Kidney (tissue), 14 donors: Measurements from ENCODE around the gene TULP4. TPM values are rescaled to one million over a fixed set of nuclear protein-coding genes. Genes with fewer than 3 reads are reported as not detected.

Experiments used
- DNase-seq, 5 donors: peaks; one replicate each; pipeline ENCODE4 v3.0.0-alpha.2; 2013 to 2020
- FAIRE-seq: peaks from 2 replicates; lab custom pipeline; 2012; peaks lifted over from hg19 to GRCh38; lab: Jason Lieb, UNC
- H3K27ac ChIP-seq, 2 donors: one replicate each; pipeline ENCODE4 v1.7.0; 2013; ENCODE audit warnings: low read depth in 2 of 2, low read length in 2 of 2, inconsistent platforms in 1 of 2
- H3K27me3 ChIP-seq: one replicate; pipeline ENCODE4 v1.7.1; 2013; ENCODE audit warnings: low read length, inconsistent platforms; ENCODE audit not compliant: control insufficient read depth, insufficient read depth
- H3K36me3 ChIP-seq, 3 donors: one replicate each; pipeline versions ENCODE4 v1.7.0 to v1.7.1; 2013; ENCODE audit warnings: low read length in 3 of 3, control low read depth in 1 of 3, inconsistent platforms in 1 of 3; ENCODE audit not compliant: insufficient read depth in 3 of 3, control insufficient read depth in 2 of 3
- H3K4me1 ChIP-seq, 3 donors: one replicate each; pipeline versions ENCODE4 v1.7.0 to v1.7.1; 2013; ENCODE audit warnings: low read length in 3 of 3, inconsistent platforms in 1 of 3, low read depth in 1 of 3; ENCODE audit not compliant: control insufficient read depth in 2 of 3, insufficient read depth in 2 of 3
- H3K4me3 ChIP-seq, 3 donors: one replicate each; pipeline versions ENCODE4 v1.7.0 to v1.8.1; 2013; ENCODE audit warnings: low read length in 3 of 3, control low read depth in 1 of 3, inconsistent platforms in 1 of 3
- H3K9ac ChIP-seq, 3 donors: one replicate each; pipeline versions ENCODE4 v1.7.0 to v1.7.1; 2013; ENCODE audit warnings: low read length in 3 of 3, control low read depth in 1 of 3, inconsistent platforms in 1 of 3
- H3K9me3 ChIP-seq, 3 donors: one replicate each; pipeline versions ENCODE4 v1.7.0 to v1.7.1; 2013; ENCODE audit warnings: low read length in 3 of 3, control low read depth in 1 of 3, inconsistent platforms in 1 of 3; ENCODE audit not compliant: control insufficient read depth in 2 of 3, insufficient read depth in 1 of 3
- CTCF ChIP-seq: IDR thresholded peaks from 3 replicates; pipeline ENCODE4 v1.5.1; 2012; ENCODE audit warnings: mild to moderate bottlenecking, moderate library complexity, borderline replicate concordance; ENCODE audit not compliant: insufficient read depth; ENCODE audit errors: extremely low read depth
- intact Hi-C: fragments of 100-400 bp; cut with DNase I; formaldehyde crosslinking; loops from one replicate; pipeline ENCODE4 v1.11.1; 2022
- polyA plus RNA-seq: library from polyadenylated mRNA; stranded (reverse); fragments of 350-450 nt; fragmentation: Illumina TruSeq; extraction: RNeasy Lipid Tissue Mini Kit (QIAGEN cat#74804); gene quantifications from one replicate; pipeline ENCODE4 v1.2.3, GENCODE V29; 2014; ENCODE audit warnings: low read depth, low replicate concordance; ENCODE audit not compliant: insufficient read depth
- total RNA-seq: library from RNA; stranded (reverse); fragmentation: NEBNext Ultra II Directional; extraction: Animal tissue kit (Norgen Biotek cat#: 25700); gene quantifications from one replicate; pipeline ENCODE4 v1.2.1, GENCODE V29; 2021
- donor health status: control.
- donor health status: control.
- donor health status: control.
- donor health status: control.
- donor health status: control.
- donor health status: DM: yes; HTN: yes; CAD: no.
- donor health status: Normal renal cell carcinoma (clear cell type).

TULP4 gene
- total and polyA plus RNA-seq, 2 donors from 2014 or later, result 3.3 to 114 TPM

DNA sequence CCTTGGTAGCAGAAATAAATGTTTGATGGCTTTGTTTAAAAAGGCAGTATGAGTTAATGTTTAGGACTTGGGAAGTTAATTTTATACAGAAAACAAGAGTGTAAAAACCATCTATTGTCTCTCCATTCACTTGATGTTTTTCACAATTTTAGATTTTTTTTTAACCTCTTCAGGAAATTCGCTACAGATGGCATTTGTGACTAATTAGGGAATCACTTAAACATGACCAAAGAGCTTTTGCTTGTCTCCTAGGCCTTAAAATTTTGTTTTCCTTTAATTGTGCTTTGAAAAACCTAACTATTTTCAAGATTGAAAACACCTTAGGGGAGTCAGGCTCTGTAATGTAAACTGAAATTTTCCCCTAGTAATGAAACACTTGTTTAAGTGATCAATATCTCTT, 17.3 kb downstream of the TULP4 start:
- peak in 1 of 5 donors; percentile 3 for DNase-seq
- Histone ChIP-seq H3K9ac (no peak overlapping the region), H3K9me3 (peaks cover 0 to 5% (median 1%) of the 10 kb centered on the region in 3 donors), H3K27me3 (no peaks in the 10 kb centered on the region), H3K27ac (no peak overlapping the region), H3K4me1 (peaks cover 0 to 12% (median 8%) of the 10 kb centered on the region in 3 donors), H3K36me3 (no peaks in the 10 kb centered on the region), H3K4me3 (no peak overlapping the region)
- intact Hi-C loops, result no loop called here
- TF ChIP-seq CTCF, result no peak
- peak; percentile 62 for FAIRE-seq

DNA sequence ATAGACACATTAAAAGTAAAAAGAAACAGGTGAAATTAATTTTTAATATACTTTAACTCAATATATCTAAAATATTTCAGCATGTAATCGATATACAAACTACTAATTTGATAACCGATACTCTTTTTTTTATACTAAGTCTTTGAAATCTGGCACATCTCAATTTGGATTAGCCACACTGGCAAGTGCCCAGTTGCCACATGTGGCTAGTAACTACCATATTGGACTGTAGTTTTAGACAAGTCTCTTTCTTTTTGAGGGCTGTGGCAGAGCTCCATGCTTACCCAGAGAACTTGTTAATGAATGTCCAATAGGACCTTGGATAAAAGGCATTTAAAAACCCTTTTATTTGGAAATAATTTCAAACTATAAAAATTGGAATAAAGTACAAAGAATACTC, 17.8 kb downstream of the TULP4 start:
- no peaks in the 10 kb centered on the region for H3K27me3 ChIP-seq
- H3K4me1 ChIP-seq, result peaks cover 0 to 12% (median 7%) of the 10 kb centered on the region in 3 donors
- H3K4me3 ChIP-seq, result no peak overlapping the region
- DNase-seq (no peak), FAIRE-seq (no peak)
- H3K9me3 ChIP-seq, result peaks cover 0 to 5% (median 1%) of the 10 kb centered on the region in 3 donors
- H3K27ac ChIP-seq, result no peak overlapping the region
- intact Hi-C loops, result no loop called here
- no peak for TF ChIP-seq CTCF
- no peaks in the 10 kb centered on the region for H3K36me3 ChIP-seq
- no peak overlapping the region for H3K9ac ChIP-seq

DNA sequence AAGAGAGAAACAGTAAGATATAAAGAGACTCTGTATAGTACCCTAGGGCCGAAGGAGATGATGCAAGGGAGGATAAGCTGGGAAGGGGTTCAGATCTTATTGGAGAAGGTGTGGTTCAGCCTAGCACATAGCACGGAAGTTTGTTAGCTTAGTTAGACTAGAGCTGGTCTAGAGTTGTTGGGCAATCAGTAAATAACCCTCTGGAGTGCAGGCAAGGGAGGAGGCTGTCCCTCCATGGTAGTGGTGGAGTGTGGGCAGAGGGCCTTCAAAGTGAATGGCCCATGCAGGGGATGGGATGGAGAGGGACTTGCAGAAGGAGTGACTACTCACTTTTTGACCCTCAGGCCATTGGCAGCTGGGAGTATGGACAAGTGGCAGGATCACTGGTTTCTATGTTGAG, 20.0 kb downstream of the TULP4 start:
- intact Hi-C loops, result no loop called here
- no peak overlapping the region for H3K9ac ChIP-seq
- no peaks in the 10 kb centered on the region for H3K27me3 ChIP-seq
- no peak overlapping the region for H3K27ac ChIP-seq
- no peak for DNase-seq
- peaks cover 0 to 5% (median 1%) of the 10 kb centered on the region in 3 donors for H3K9me3 ChIP-seq
- no peak for TF ChIP-seq CTCF
- H3K36me3 ChIP-seq, result no peaks in the 10 kb centered on the region
- peaks cover 0 to 12% (median 7%) of the 10 kb centered on the region in 3 donors for H3K4me1 ChIP-seq
- no peak for FAIRE-seq
- no peak overlapping the region for H3K4me3 ChIP-seq

DNA sequence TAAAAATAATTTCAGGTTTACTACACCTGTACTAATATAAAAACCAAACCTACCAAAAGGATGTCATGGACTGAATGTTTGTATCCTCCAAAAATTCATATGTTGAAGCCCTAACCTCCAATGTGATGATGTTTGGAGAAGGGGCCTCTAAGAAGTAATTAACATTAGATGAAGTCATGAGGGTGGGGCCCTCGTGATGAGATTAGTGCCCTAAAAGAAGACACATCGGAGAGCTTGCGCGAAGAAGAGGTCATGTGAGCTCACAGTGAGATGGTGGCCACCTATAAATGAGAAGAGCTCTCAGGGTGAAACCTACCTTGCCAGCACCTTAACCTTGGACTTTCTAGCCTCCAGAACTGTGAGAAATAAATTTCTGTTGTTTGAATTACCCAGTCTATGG, 20.8 kb downstream of the TULP4 start:
- no peak for TF ChIP-seq CTCF
- H3K27ac ChIP-seq, result no peak overlapping the region
- H3K27me3 ChIP-seq, result no peaks in the 10 kb centered on the region
- H3K9me3 ChIP-seq, result peaks cover 0 to 5% (median 1%) of the 10 kb centered on the region in 3 donors
- intact Hi-C loops, result no loop called here
- DNase-seq, result no peak
- peaks cover 0 to 12% (median 5%) of the 10 kb centered on the region in 3 donors for H3K4me1 ChIP-seq
- no peak overlapping the region for H3K4me3 ChIP-seq
- H3K9ac ChIP-seq, result no peak overlapping the region
- no peak for FAIRE-seq
- H3K36me3 ChIP-seq, result no peaks in the 10 kb centered on the region
